Measurements from ENCODE around the gene FAM13B. TPM values are rescaled to one million over a fixed set of nuclear protein-coding genes. Genes with fewer than 3 reads are reported as not detected.
A peak's percentile ranks its signal among the peaks of the same experiment; 100 is the strongest.

Gene FAM13B
- 16.0 and 17.0 TPM in 2 replicates for total RNA-seq (2021; fragmentation: NEBNext Ultra II Directional; extraction: Animal tissue kit (Norgen Biotek cat#: 25700))
- polyA plus RNA-seq (2011; rRNA removed): 4.9 and 6.4 TPM in 2 replicates
- 6.8 TPM for polyA plus RNA-seq (2011; cell fraction: cytosol; rRNA removed)
- polyA plus RNA-seq (2011; cell fraction: nucleus; rRNA removed): 5.8 TPM
- polyA plus RNA-seq (2012, experiment 1 of 2): 5.9 to 8.6 TPM (median 6.6 TPM) in 4 replicates
- polyA plus RNA-seq (2012, experiment 2 of 2): 0.52 TPM
- 8.5 TPM for polyA plus RNA-seq (2013, experiment 1 of 2)
- 6.7 TPM for polyA plus RNA-seq (2013, experiment 2 of 2)
- 14.3 and 16.2 TPM in 2 replicates for polyA minus RNA-seq (2011; rRNA and poly(A)+ RNA removed)
- polyA minus RNA-seq (2011; cell fraction: cytosol; rRNA and poly(A)+ RNA removed): 8.8 TPM
- 42.2 TPM for polyA minus RNA-seq (2011; cell fraction: nucleus; rRNA and poly(A)+ RNA removed)
- long read RNA-seq, experiment 1, partial matches to known transcripts: 7 of 11 reads
- long read RNA-seq, experiment 1, other reads (novel, unspliced or antisense): 4 of 11 reads
- long read RNA-seq, experiment 2, partial matches to known transcripts: 0 of 1 reads
- long read RNA-seq, experiment 2, other reads (novel, unspliced or antisense): 1 of 1 reads

DNA sequence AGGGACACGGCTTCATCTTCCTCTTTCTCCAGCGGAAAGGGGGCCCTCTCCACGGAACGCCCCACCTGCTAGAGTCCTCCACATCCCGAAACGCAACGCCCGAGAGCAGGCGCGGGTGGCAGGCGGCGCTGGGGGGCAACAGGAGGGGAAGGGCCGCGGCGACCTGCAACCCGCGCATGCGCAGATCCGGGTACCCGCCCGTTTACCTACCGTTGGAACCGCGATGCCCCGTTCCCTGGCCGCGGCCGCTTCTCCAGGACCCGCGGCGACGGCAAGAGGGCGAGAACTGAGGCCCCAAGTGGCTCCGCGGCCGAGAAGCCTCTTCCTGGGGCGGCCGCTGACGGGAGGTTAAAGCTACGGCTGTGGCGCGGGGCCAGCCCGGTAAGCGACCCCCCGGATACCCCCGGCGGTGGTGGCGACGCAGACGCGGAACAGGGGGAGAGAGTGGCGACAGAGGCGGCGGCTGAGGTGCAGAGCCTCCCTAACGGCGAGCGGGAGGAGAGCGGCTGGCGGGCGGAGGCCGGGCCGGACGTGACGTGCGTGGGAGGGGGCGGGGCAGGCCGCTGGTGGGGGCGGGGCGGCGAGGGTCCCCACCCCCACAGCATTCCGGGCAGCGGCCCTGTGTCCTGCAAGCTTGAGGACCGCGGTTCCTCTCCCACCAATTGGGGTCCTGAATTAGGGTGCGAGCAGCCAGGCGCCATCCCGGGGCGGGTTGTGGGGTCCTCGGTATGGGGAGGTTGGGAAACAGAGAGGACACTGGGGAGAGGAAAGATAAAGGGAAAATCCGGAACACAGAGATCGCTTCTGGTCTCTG lies at the start of gene FAM13B:
FAM13B (minus strand) TSS at position 508 of the 814 bp plus-strand sequence. CDS start 13,968 bp downstream, outside the sequence.
- H4K91ac ChIP-seq (replicated peaks; ENCODE audit: insufficient read length, low read length): peak within 1 kb of the TSS; percentile 82
- no peak within 1 kb of the TSS for H3K4ac ChIP-seq (replicated peaks; ENCODE audit: insufficient read length, low read depth, low read length)
- H3K14ac ChIP-seq (ENCODE audit: insufficient read length): no peak within 1 kb of the TSS
- no peak within 1 kb of the TSS for H2AK5ac ChIP-seq (ENCODE audit: low read depth, low read length)
- peak within 1 kb of the TSS; percentile 87 for H4K5ac ChIP-seq (ENCODE audit: insufficient read length, low read depth, low read length)
- H2AFZ ChIP-seq (ENCODE audit: low read length): peak within 1 kb of the TSS; percentile 83
- H3K79me1 ChIP-seq (ENCODE audit: low read depth, low read length): peaks cover 3% of the 10 kb centered on the region; the same call in 1 of the 2 replicates
- H3K23ac ChIP-seq (ENCODE audit: insufficient read length): no peak within 1 kb of the TSS
- no peaks in the 10 kb centered on the region for H3K27me3 ChIP-seq (replicated peaks in 1 of 4; ENCODE audit: control insufficient read depth in 3 of 4, extremely low read depth in 1 of 4, insufficient read depth in 3 of 4, low read length in 3 of 4)
- DNase-seq (ENCODE audit: low read depth in 1 of 2, low spot score in 2 of 2): peak; percentile 29 to 90
- H2BK5ac ChIP-seq (ENCODE audit: low read depth, low read length): peak within 1 kb of the TSS; percentile 77
- peaks cover 1 to 8% of the 10 kb centered on the region in 2 experiments for H4K20me1 ChIP-seq (replicated peaks in 1 of 2; ENCODE audit: control insufficient read depth in 1 of 2, insufficient read depth in 2 of 2, low read length in 2 of 2)
- WGBS, 2 experiments (ENCODE audit: extremely low coverage in 1 of 2, insufficient coverage in 1 of 2, insufficient read length in 1 of 2, insufficient replicate concordance in 2 of 2, low coverage in 1 of 2, low lambda C conversion rate in 2 of 2, missing lambda C conversion rate in 1 of 2): 2% methylated on average over 36 of the region's 81 CpGs; no CpG with 5 or more reads in 1 of the 2 experiments
- no peak within 1 kb of the TSS for H2BK120ac ChIP-seq (replicated peaks; ENCODE audit: low read depth, low read length)
- FAIRE-seq: no peak
- no peaks in the 10 kb centered on the region for H3K9me3 ChIP-seq (ENCODE audit: insufficient read depth in 2 of 2, low read depth in 1 of 2, low read length in 1 of 2)
- peaks cover 3 to 8% (median 4%) of the 10 kb centered on the region in 4 experiments; a peak in 3 of 7 replicates for H3K4me1 ChIP-seq (replicated peaks in 1 of 4; ENCODE audit: control insufficient read depth in 3 of 4, insufficient read depth in 4 of 4, low read length in 3 of 4)
- peak within 1 kb of the TSS; percentile 14; the same call in 1 of the 2 replicates for H2BK12ac ChIP-seq (ENCODE audit: low read depth, low read length)
- peak within 1 kb of the TSS; percentile 97; the same call in 1 of the 2 replicates for H4K8ac ChIP-seq (ENCODE audit: extremely low read depth, insufficient read depth, low read length)
- H2BK20ac ChIP-seq (ENCODE audit: low read length): no peak within 1 kb of the TSS
- H3K4me2 ChIP-seq (ENCODE audit: insufficient read depth in 1 of 2, low read depth in 2 of 2, low read length in 2 of 2): peak within 1 kb of the TSS; percentile 71 to 86
- H3K56ac ChIP-seq (replicated peaks; ENCODE audit: insufficient read length, low read depth, low read length): peak within 1 kb of the TSS; percentile 98
- peak within 1 kb of the TSS; percentile 94 for H3K27ac ChIP-seq (ENCODE audit: low read depth, low read length)
- H3K4me3 ChIP-seq (ENCODE audit: extremely low read depth in 1 of 4, insufficient read depth in 2 of 4, low read depth in 3 of 4, low read length in 4 of 4): peak within 1 kb of the TSS; percentile 74 to 98 (median 88)
- ChIA-PET POLR2A (ENCODE audit: partially characterized antibody) (interaction anchor here (0.7 to 1.5 kb wide), 8 partner anchors 9 to 281 kb away, joined by 3 to 4 read pairs (median 3); no protein-coding TSS in a partner anchor), CTCF (ENCODE audit: partially characterized antibody) (interaction anchor here (1.1 to 12.1 kb wide), 5 partner anchors 11 to 100 kb away, joined by 3 to 179 read pairs (median 30); partner anchors contain the start of gene WNT8A)
- H3K9ac ChIP-seq (replicated peaks in 1 of 4; ENCODE audit: extremely low read depth in 1 of 4, low read depth in 3 of 4, low read length in 3 of 4): peak within 1 kb of the TSS; percentile 67 to 91 (median 78)
- no peak within 1 kb of the TSS for H2BK15ac ChIP-seq (ENCODE audit: low read length)
- no peaks in the 10 kb centered on the region for H3K36me3 ChIP-seq (ENCODE audit: control insufficient read depth in 2 of 4, insufficient read depth in 4 of 4, low read length in 3 of 4)
- H3K18ac ChIP-seq (ENCODE audit: extremely low read depth, low read length): peak within 1 kb of the TSS; percentile 86
- peaks cover 4% of the 10 kb centered on the region; the same call in 1 of the 2 replicates for H3K23me2 ChIP-seq (ENCODE audit: low read depth, low read length)
- H3K79me2 ChIP-seq (ENCODE audit: control insufficient read depth in 1 of 2, insufficient read depth in 2 of 2, low read length in 2 of 2): peaks cover 28 to 45% of the 10 kb centered on the region in 2 experiments
- TF ChIP-seq TBP (IDR thresholded peaks at IDR 0.05; ENCODE audit: low read depth, low read length) (peak; percentile 64), POLR2A (IDR thresholded peaks at IDR 0.05; ENCODE audit: control extremely low read depth in 1 of 2, low read depth in 2 of 2, low read length in 2 of 2) (peak; percentile 27 to 89), GABPA (IDR thresholded peaks at IDR 0.05; ENCODE audit: borderline replicate concordance, insufficient read depth, low read length) (no peak), CHD2 (IDR thresholded peaks at IDR 0.05; ENCODE audit: low read length) (0 out of 2 replicates have a peak, but pooled peaks have one; percentile 6), TAF1 (IDR thresholded peaks at IDR 0.05; ENCODE audit: low read depth, low read length) (peak; percentile 76), SIN3A (conservative IDR thresholded peaks at IDR 0.05 in 1 of 2, IDR thresholded peaks at IDR 0.05 in 1 of 2; ENCODE audit: low read depth in 1 of 2, low read length in 2 of 2) (0 out of 4 replicates have a peak, but pooled peaks have one; percentile 5 to 15), SP1 (IDR thresholded peaks at IDR 0.05; ENCODE audit: low read depth, low read length) (0 out of 2 replicates have a peak, but pooled peaks have one; percentile 21)
- TF ChIP-seq, protein P1, sequence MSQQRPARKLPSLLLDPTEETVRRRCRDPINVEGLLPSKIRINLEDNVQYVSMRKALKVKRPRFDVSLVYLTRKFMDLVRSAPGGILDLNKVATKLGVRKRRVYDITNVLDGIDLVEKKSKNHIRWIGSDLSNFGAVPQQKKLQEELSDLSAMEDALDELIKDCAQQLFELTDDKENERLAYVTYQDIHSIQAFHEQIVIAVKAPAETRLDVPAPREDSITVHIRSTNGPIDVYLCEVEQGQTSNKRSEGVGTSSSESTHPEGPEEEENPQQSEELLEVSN (IDR thresholded peaks at IDR 0.05): peak; percentile 74; the same call in 1 of the 2 replicates

Measured in H1 (cell line).